ENCODE results near the gene RTKN. TPM values are rescaled to one million over a fixed set of nuclear protein-coding genes. Genes with fewer than 3 reads are reported as not detected.
"Not testable (repeated sequence)": the region's sequence is repeated elsewhere in the genome, so short reads cannot be mapped to it uniquely, and the experiment has no call there.

Gene RTKN
- total RNA-seq, 1 donor from 2014 or later = 20.4 TPM

- no peak for TF ChIP-seq CTCF (IDR thresholded peaks at IDR 0.05)
- no peak for DNase-seq (ENCODE audit: low spot score)
- H3K36me3 Mint-ChIP-seq (ENCODE audit: low read depth) = no peaks in the 10 kb centered on the region
- H3K4me1 Mint-ChIP-seq (ENCODE audit: low read depth) = peaks cover 13% of the 10 kb centered on the region
- H3K4me3 Mint-ChIP-seq (ENCODE audit: unreplicated experiment) = no peak overlapping the region
- peaks cover 6% of the 10 kb centered on the region for H3K27me3 Mint-ChIP-seq (ENCODE audit: low read depth)
- no peaks in the 10 kb centered on the region for H3K9me3 Mint-ChIP-seq (ENCODE audit: low read depth)
- no peak overlapping the region for H3K27ac Mint-ChIP-seq (ENCODE audit: unreplicated experiment)
These were observed 8.9 kb upstream of the RTKN start for GRCh38 chr2:74450570-74451190.

GRCh38 chr2:74448771-74449170 lies 7.0 kb upstream of the RTKN start:
- Mint-ChIP-seq H3K9me3 (ENCODE audit: low read depth) (no peaks in the 10 kb centered on the region), H3K4me1 (ENCODE audit: low read depth) (peaks cover 11% of the 10 kb centered on the region), H3K27me3 (ENCODE audit: low read depth) (peaks cover 9% of the 10 kb centered on the region), H3K4me3 (ENCODE audit: unreplicated experiment) (no peak overlapping the region), H3K36me3 (ENCODE audit: low read depth) (no peaks in the 10 kb centered on the region), H3K27ac (ENCODE audit: unreplicated experiment) (no peak overlapping the region)
- TF ChIP-seq CTCF (IDR thresholded peaks at IDR 0.05) = no peak
- no peak for DNase-seq (ENCODE audit: low spot score)

- Mint-ChIP-seq H3K4me1 (ENCODE audit: low read depth) (peaks cover 14% of the 10 kb centered on the region), H3K9me3 (ENCODE audit: low read depth) (no peaks in the 10 kb centered on the region), H3K4me3 (ENCODE audit: unreplicated experiment) (no peak overlapping the region), H3K27ac (ENCODE audit: unreplicated experiment) (no peak overlapping the region), H3K36me3 (ENCODE audit: low read depth) (no peaks in the 10 kb centered on the region), H3K27me3 (ENCODE audit: low read depth) (peaks cover 9% of the 10 kb centered on the region)
- DNase-seq (ENCODE audit: low spot score) = no peak
- no peak for TF ChIP-seq CTCF (IDR thresholded peaks at IDR 0.05)
These were observed 5.7 kb upstream of the RTKN start for GRCh38 chr2:74447230-74447999.

- peaks cover 8% of the 10 kb centered on the region for H3K27me3 Mint-ChIP-seq (ENCODE audit: low read depth)
- no peak for DNase-seq (ENCODE audit: low spot score)
- H3K27ac Mint-ChIP-seq (ENCODE audit: unreplicated experiment) = no peak overlapping the region
- H3K36me3 Mint-ChIP-seq (ENCODE audit: low read depth) = no peaks in the 10 kb centered on the region
- no peak overlapping the region for H3K4me3 Mint-ChIP-seq (ENCODE audit: unreplicated experiment)
- TF ChIP-seq CTCF (IDR thresholded peaks at IDR 0.05) = no peak
- H3K9me3 Mint-ChIP-seq (ENCODE audit: low read depth) = no peaks in the 10 kb centered on the region
- H3K4me1 Mint-ChIP-seq (ENCODE audit: low read depth) = peaks cover 25% of the 10 kb centered on the region
These were observed 3.0 kb upstream of the RTKN start for GRCh38 chr2:74444498-74445318.

GRCh38 chr2:74442483-74443297 lies 953 bp upstream of the RTKN start:
- Mint-ChIP-seq H3K4me1 (ENCODE audit: low read depth) (peaks cover 46% of the 10 kb centered on the region), H3K4me3 (ENCODE audit: unreplicated experiment) (peak overlapping the region; percentile 41)
- H3K36me3 Mint-ChIP-seq (ENCODE audit: low read depth); H3K27ac Mint-ChIP-seq (ENCODE audit: unreplicated experiment); H3K9me3 Mint-ChIP-seq (ENCODE audit: low read depth); DNase-seq (ENCODE audit: low spot score); H3K27me3 Mint-ChIP-seq (ENCODE audit: low read depth): not testable (repeated sequence)
